ENCODE results near the gene HPS1.

GRCh38 chr10:98404571-98405359, 42.0 kb downstream of the HPS1 start:
- TF ChIP-seq CTCF (conservative IDR thresholded peaks at IDR 0.05; ENCODE audit: low read length) (no peak), EZH2phosphoT487 (IDR thresholded peaks at IDR 0.05; ENCODE audit: borderline replicate concordance, low read depth, low read length) (no peak)

All from OCI-LY7 (cell line).